Testis (tissue), 3 donors: ENCODE data around the gene CFAP410. TPM values are rescaled to one million over a fixed set of nuclear protein-coding genes. Genes with fewer than 3 reads are reported as not detected.

Experiments
- DNase-seq: peaks from one replicate; pipeline ENCODE4 v3.0.0-alpha.2; 2019
- H3K27ac ChIP-seq, 2 donors: fragments of 200-600 bp; sonication (generic); one replicate each; pipeline ENCODE4 v1.5.1; 2019
- H3K27me3 ChIP-seq: fragments of 200-600 bp; sonication (generic); one replicate; pipeline ENCODE4 v1.5.1; 2019
- H3K36me3 ChIP-seq: fragments of 200-600 bp; sonication (generic); one replicate; pipeline ENCODE4 v1.5.1; 2017; ENCODE audit warnings: low read depth; ENCODE audit errors: missing control alignments
- H3K4me1 ChIP-seq: fragments of 200-600 bp; sonication (generic); one replicate; pipeline ENCODE4 v1.5.1; 2019
- H3K4me3 ChIP-seq, 2 donors: fragments of 200-600 bp; sonication (generic); one replicate each; pipeline ENCODE4 v1.5.1; 2017 to 2019
- H3K9me3 ChIP-seq: fragments of 200-600 bp; sonication (generic); one replicate; pipeline ENCODE4 v1.5.1; 2017
- CTCF ChIP-seq, 3 experiments: fragments of 450-650 bp in 2 of 3; fragments of 200-600 bp in 1 of 3; sonication (generic) in 1 of 3; IDR thresholded peaks; one replicate each; pipeline ENCODE4 v1.5.1; 2016 to 2019; ENCODE audit warnings: antibody characterized with exemption in 3 of 3, mild to moderate bottlenecking in 2 of 3, moderate library complexity in 1 of 3
- POLR2A ChIP-seq: fragments of 450-650 bp; IDR thresholded peaks from one replicate; pipeline ENCODE4 v1.6.1; 2017; ENCODE audit warnings: antibody characterized with exemption, mild to moderate bottlenecking, moderate library complexity
- WGBS, 2 donors: methylation state at CpG; one replicate each; pipeline ENCODE4 v1.1.5; 2018; 5-methylcytosine and 5-hydroxymethylcytosine counted together
- intact Hi-C: fragments of 100-400 bp; cut with DNase I; formaldehyde crosslinking; loops from one replicate; pipeline ENCODE4 v1.15.1; 2023; ENCODE audit warnings: low total_unique reads
- polyA plus RNA-seq: library from polyadenylated mRNA; stranded (reverse); fragments of 350-450 nt; fragmentation: Illumina TruSeq; extraction: RNeasy Lipid Tissue Mini Kit (QIAGEN cat#74804); gene quantifications from one replicate; pipeline ENCODE4 v1.2.3, GENCODE V29; 2014; ENCODE audit warnings: low read depth, low replicate concordance; ENCODE audit not compliant: insufficient read depth
- total RNA-seq, 2 donors: library from RNA; depleted of rRNA; stranded (reverse); fragments of >200 nt; gene quantifications; one replicate each; pipeline ENCODE4 v1.2.3, GENCODE V29; 2016

The CFAP410 gene
- total and polyA plus RNA-seq, 3 donors from 2014 or later, result 40.8 to 81.6 (median 71.7) TPM

GRCh38 chr21:44317871-44318270 lies 21.3 kb downstream of the CFAP410 start:
- no peak for DNase-seq
- intact Hi-C loops, result no loop called here
- Histone ChIP-seq H3K36me3 (no peaks in the 10 kb centered on the region), H3K4me1 (no peaks in the 10 kb centered on the region), H3K4me3 (no peak overlapping the region), H3K9me3 (no peaks in the 10 kb centered on the region), H3K27ac (no peak overlapping the region), H3K27me3 (no peaks in the 10 kb centered on the region)
- 95% methylated on average over 10 to 21 of the region's 22 CpGs for WGBS, 2 donors
- TF ChIP-seq CTCF (IDR thresholded peaks at IDR 0.05) (no peak), POLR2A (no peak)

- DNase-seq, result no peak
- no peaks in the 10 kb centered on the region for H3K27me3 ChIP-seq
These were observed 21.9 kb downstream of the CFAP410 start for GRCh38 chr21:44317241-44317782.

GRCh38 chr21:44316277-44316900 lies 22.8 kb downstream of the CFAP410 start:
- intact Hi-C loops, result no loop called here
- H3K36me3 ChIP-seq, result no peaks in the 10 kb centered on the region

More at GRCh38 chr21:44317241-44317782, 21.9 kb downstream of the CFAP410 start:
- Histone ChIP-seq H3K9me3 (no peaks in the 10 kb centered on the region), H3K4me3 (no peak overlapping the region), H3K27ac (no peak overlapping the region), H3K4me1 (no peaks in the 10 kb centered on the region), H3K36me3 (no peaks in the 10 kb centered on the region)
- TF ChIP-seq POLR2A (no peak), CTCF (IDR thresholded peaks at IDR 0.05) (no peak)
- WGBS, 2 donors, result 95% methylated on average over 7 to 19 of the region's 19 CpGs
- intact Hi-C loops, result no loop called here

GRCh38 chr21:44315691-44316203 lies 23.4 kb downstream of the CFAP410 start:
- WGBS, 2 donors, result 90 to 100% methylated on average over 4 to 14 of the region's 16 CpGs
- no peaks in the 10 kb centered on the region for H3K9me3 ChIP-seq
- H3K27me3 ChIP-seq, result no peaks in the 10 kb centered on the region
- intact Hi-C loops, result no loop called here
- TF ChIP-seq CTCF (IDR thresholded peaks at IDR 0.05) (no peak), POLR2A (no peak)
- H3K36me3 ChIP-seq, result no peaks in the 10 kb centered on the region
- no peak overlapping the region for H3K27ac ChIP-seq
- H3K4me3 ChIP-seq, result no peak overlapping the region
- H3K4me1 ChIP-seq, result no peaks in the 10 kb centered on the region
- no peak for DNase-seq

More at GRCh38 chr21:44316277-44316900, 22.8 kb downstream of the CFAP410 start:
- WGBS, 2 donors, result 92 to 93% methylated on average over 24 to 25 of the region's 27 CpGs
- Histone ChIP-seq H3K4me1 (no peaks in the 10 kb centered on the region), H3K27ac (no peak overlapping the region), H3K9me3 (no peaks in the 10 kb centered on the region), H3K4me3 (no peak overlapping the region), H3K27me3 (no peaks in the 10 kb centered on the region)
- TF ChIP-seq POLR2A (no peak), CTCF (IDR thresholded peaks at IDR 0.05) (no peak)
- no peak for DNase-seq
